OCI-LY3 (cell line): ENCODE data around the gene TECR.

Experiments
- EZH2phosphoT487 ChIP-seq: fragments of 200-600 bp; shearing (Covaris generic); IDR thresholded peaks from 2 replicates; pipeline ENCODE4 v1.6.1; 2018; ENCODE audit warnings: antibody characterized with exemption, mixed run types, low read depth
- TF ChIP-seq, protein P1 (sequence below): fragments of 200-600, 300-600 bp; sonication (generic); IDR thresholded peaks from 2 replicates; pipeline ENCODE4 v1.5.1; 2014; ENCODE audit warnings: antibody characterized with exemption, low read length, low read depth

DNA sequence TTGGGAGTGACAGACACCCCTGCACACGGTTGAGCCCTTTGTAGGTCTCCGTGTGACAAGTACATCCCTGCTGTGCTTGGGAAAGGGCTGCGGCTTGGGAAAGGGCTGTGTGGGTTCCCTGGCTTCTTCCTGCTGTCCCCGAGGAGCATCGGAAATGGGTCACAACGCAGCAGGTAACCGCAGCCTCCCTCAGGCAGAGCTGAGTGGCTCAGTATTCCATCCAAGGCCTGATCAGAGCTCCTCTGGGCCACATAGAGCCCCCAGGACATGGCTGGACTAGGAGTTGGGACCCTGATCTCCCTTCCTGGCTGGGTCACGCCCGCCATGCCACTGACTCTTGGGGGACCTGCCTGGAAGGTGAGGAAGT, 16.3 kb downstream of the TECR start:
- TF ChIP-seq, protein P1, sequence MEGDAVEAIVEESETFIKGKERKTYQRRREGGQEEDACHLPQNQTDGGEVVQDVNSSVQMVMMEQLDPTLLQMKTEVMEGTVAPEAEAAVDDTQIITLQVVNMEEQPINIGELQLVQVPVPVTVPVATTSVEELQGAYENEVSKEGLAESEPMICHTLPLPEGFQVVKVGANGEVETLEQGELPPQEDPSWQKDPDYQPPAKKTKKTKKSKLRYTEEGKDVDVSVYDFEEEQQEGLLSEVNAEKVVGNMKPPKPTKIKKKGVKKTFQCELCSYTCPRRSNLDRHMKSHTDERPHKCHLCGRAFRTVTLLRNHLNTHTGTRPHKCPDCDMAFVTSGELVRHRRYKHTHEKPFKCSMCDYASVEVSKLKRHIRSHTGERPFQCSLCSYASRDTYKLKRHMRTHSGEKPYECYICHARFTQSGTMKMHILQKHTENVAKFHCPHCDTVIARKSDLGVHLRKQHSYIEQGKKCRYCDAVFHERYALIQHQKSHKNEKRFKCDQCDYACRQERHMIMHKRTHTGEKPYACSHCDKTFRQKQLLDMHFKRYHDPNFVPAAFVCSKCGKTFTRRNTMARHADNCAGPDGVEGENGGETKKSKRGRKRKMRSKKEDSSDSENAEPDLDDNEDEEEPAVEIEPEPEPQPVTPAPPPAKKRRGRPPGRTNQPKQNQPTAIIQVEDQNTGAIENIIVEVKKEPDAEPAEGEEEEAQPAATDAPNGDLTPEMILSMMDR: no peak
- no peak for TF ChIP-seq EZH2phosphoT487
